Colon (tissue), 2 donors: ENCODE results near the gene PURB.
"Not testable (repeated sequence)": the region's sequence is repeated elsewhere in the genome, so short reads cannot be mapped to it uniquely, and the experiment has no call there.

Experiments used
- FAIRE-seq: peaks from 2 replicates; lab custom pipeline; 2012; peaks lifted over from hg19 to GRCh38; lab: Jason Lieb, UNC
- donor health status: control.
- donor health status: control.

The PURB gene

DNA sequence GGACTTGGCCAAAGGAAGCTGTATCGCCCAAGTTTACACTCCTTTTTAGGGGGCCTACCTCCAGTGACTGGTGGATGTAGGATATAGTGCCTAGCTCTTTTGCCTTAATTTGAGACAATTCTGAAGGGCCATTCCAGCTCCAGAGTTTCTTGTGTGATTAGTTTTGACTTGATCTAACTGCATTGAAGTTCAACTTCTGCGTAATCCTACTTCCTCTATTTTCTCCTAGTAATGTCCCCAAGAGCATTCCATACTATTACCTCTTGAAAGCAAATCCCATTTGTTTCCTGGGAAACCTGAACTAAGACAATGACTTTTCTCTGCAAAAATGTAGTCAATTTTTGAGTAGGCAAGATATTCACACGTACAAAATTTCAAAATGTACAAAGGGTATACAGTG lies 32.7 kb downstream of the PURB start:
- no peak for FAIRE-seq

DNA sequence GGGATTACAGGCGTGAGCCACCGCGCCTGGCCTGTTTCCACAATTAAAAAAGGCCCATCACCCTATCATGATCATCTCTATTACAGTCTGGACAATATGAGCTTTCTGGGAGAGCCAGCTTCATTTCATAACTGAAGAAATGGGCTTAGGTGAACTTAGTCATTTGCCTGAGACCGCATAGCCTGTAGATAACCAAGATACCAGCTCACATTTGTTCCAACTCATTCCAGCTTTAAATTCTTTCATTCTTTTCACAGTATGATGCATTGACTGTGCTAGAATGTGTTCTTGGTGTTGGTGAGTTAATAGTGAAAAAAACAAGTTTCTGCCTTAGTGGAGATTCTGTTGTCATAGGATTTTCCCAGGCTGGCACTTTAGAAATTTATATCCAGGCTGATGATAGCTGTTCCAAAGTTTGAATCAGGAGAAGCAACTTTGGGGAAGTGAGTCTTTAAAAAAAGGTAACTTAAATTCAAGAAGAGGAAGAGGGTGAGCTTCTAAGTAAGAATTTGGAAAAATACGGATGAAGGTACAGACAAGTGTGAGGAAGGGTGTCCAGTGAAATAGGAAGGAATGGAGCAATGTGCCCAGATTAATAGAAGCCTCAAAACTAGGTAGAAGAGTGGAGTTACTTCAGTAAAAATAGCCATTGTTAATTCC lies 35.3 kb downstream of the PURB start:
- FAIRE-seq: no peak

DNA sequence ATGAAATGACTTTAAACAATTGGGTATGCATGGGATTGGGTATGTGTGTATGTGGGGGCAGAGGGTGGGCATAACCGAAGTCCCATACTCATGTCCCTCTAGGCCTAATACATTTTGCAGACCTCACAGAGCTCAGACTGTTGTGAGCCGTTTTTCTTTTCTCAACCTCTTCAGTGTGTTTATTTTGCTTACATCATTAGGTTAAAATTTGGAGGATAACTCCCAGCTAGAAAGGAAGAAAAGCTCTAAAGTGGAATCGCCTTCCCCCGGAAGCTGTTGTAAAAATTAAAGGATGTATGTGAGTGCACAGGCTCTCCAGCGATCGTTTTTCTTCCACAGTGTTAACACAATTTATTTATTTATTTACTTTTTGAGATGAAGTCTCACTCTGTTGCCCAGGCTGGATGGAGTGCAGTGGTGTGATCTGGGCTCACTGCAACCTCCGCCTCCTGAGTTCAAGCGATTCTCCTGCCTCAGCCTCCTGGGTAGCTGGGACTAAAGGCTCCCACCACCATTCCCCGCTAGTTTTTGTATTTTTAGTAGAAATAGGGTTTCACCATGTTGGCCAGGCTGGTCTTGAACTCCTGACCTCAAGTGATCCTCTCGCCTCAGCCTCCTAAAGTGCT lies 36.0 kb downstream of the PURB start:
- FAIRE-seq: no peak

DNA sequence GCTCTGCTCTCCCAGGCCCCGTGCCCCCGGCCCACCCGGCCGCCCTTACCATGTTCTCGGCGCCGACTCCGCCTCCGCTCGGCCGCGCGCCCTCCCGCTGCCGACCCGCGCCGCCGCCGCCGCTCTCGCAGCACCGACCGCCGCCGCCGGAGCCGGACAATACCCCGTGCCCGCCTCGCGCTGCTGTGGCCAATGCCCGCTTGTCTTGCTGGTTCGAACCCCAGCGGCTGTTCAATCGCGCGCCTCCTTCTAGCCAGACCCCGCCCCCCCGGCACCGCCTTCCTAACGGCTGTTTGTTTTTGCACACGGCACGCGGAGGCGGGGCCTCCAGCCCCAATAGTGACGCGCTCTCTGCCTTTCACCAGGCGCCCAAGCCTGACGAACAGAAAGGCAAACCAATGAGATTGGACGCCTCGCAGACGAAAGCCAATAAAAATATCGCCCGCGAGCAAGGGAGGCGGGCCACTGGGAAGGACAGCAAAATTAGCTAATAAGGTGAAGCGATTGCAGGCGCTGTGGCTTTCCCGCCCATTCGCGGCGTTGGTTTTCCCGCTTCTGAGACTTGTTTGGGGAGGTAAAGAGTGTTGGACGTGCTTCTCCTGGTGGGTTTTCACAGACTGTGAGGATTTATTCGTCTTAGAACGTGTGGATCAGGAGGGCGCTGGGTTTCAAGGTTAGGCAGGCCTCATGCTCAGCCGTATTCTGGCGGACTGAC lies 37.3 kb downstream of the PURB start, which contains the start of gene H2AZ2:
TSS of gene H2AZ2 (minus strand) at position 168 of the 715 bp plus-strand sequence. CDS start at position 52, 116 bp downstream.
- peak; percentile 65 for FAIRE-seq

DNA sequence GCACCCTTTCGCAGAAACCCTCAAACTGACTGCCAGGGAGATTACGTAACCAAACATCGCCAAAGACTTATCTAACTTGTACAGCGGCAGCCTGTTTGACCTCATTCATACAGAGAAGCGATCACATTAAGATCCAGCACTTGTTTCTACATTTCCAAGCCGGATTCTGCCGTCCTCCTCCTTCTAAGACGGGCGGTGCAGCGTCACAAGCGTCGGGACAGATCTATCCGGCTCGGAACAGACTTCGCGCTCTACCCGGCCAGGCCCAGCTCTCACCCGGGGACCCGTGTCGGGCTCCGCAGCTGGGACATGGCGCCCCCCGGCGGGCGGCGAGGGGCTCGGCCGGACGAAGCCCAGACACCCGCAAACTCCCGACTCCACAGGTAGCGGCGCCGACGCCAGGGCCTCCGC lies 37.8 kb downstream of the PURB start:
- no peak for FAIRE-seq

DNA sequence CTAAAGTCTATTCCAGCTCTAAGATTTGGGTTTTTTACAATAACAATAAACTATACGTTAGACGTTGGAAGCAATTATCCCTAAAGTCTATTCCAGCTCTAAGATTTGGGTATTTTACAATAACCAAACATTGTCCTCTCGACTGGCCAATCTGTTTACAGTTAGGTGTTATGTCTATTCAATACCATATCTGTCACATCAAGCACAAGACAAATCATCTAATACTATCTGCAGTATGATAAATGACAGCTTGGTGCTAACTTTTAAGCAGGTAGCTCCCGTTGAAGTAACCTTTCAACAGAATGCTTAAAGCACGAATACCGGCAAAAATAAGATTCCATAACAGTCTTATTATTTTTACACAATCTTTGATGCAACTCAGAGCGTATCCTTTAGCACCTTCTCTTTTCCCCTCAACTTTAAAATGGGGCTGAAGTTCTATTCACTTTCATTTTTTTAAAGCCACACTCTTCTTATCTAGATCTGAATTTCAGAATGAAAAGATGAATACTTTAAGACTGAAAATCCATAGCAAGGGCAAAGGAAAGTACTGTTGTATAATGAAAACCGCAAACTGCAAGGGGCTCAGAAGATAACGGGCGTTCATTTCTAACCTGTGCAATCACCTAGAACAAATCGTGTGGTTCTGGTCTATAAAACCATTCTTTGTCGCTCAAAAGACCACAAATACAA lies 38.4 kb downstream of the PURB start:
- FAIRE-seq: no peak

DNA sequence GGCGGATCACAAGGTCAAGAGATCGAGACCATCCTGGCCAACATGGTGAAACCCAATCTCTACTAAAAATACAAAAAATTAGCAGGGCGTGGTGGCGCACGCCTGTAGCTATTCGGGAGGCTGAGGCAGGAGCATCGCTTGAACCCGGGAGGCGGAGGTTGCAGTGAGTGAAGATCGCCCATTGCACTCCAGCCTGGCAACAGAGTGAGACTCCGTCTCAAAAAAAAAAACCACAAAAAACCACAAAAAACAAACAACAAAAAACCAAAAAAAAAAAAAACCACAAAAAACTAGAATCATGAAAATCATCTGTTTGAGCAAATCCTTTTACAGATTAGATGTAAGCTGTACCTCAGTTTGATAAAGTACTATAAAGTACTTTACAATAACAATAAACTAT lies 38.9 kb downstream of the PURB start:
- not testable (repeated sequence) for FAIRE-seq

DNA sequence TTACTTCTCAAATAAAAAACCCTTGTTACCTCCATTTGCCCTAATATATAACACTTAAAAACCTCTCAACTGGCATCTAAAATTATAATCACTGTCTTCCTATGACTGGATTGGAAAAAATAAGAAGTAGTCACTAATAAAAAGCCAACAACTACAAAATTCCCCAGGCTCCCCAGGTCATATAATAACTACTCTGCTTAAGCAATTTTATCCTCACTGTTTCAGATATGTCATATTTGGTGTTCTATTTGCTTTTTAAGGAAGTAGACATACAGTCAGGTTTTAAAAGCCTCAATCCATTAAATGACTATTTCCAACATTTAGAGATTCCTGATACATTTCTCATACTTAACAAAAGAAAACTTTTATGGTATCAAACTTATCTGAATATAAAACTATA lies 39.9 kb downstream of the PURB start:
- FAIRE-seq: no peak

DNA sequence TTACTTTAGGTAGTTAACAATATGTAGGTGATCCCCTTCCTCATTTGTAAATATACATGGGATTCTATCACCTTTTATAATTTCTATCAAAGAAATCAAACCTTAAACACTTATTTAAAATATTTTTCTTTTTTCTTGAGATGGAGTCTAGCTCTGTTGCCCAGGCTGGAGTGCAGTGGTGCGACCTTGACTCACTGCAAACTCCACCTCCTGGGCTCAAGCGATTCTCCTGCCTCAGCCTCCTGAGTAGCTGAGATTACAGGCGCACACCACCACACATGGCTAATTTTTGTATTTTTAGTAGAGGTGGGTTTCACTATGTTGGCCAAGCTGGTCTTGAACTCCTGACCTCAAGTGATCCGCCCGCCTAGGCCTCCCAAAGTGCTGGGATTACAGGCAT lies 41.9 kb downstream of the PURB start:
- not testable (repeated sequence) for FAIRE-seq

DNA sequence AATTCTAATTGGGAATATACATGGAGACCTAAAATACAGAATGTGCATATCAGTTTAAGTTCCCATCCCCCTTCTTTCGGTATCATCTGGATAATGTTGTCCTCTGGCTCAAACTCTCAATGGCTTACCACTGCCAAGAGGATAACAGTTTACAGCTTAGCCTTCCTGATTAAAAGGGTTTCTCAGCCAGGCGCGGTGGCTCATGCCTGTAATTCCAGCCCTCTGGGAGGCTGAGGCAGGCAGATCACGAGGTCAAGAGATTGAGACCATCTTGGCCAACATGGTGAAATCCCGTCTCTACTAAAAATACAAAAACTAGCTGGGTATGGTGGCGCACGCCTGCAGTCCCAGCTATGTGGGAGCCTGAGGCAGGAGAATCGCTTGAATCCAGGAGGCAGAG lies 42.7 kb downstream of the PURB start:
- not testable (repeated sequence) for FAIRE-seq

DNA sequence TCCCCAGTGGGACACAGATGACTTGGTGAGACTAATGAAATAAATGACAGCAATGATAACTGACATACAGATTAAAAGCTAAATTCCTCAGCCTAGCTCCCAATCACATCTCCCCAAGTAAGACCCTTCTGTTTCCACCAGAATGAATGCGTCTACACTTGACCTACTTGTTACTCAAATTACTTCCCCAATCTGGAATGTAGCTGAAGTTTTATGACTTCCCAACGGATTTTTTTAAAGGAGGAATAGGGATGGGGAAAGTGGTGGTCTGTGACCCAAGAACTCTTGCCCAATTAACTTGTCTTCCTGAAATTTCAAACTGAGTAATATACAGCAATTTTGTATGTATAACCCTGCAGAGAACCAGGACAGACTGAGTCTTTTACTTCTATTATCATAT lies 46.6 kb downstream of the PURB start:
- no peak for FAIRE-seq

DNA sequence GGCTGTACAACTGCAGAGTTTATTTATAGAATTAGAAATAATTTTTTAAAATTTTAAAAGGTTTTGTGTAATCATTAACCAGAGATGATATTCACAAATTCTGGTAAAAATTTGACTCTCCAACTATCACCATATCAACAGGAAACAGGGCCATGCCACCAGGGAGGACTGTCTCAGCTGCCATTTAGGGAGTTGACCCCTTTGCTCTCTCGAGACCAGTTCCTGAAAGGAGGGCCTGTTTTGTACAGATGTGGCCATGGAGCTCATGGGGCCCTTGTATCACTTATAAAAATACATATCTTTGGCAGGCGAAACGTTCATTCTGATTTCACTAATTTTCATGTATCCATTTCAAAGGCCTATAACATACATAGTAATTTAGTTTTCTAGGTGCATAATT lies 57.8 kb downstream of the PURB start:
- no peak for FAIRE-seq
